ENCODE results near the gene TARS1.

Gene TARS1

GRCh38 chr5:33440482-33441240, at the start of gene TARS1:
TSS of gene TARS1 (plus strand) at chr5:33440965. CDS start at chr5:33441087, 122 bp downstream.
- DNase-seq, result peak; percentile 100

GRCh38 chr5:33398501-33398900, 42.3 kb upstream of the TARS1 start:
- no peak for DNase-seq

- no peak for DNase-seq
Observed at GRCh38 chr5:33400675-33401074, 40.1 kb upstream of the TARS1 start.

GRCh38 chr5:33401482-33402390, 39.0 kb upstream of the TARS1 start:
- no peak for DNase-seq

- DNase-seq, result no peak
Observed at GRCh38 chr5:33403187-33403586, 37.6 kb upstream of the TARS1 start.

GRCh38 chr5:33408816-33409215, 31.9 kb upstream of the TARS1 start:
- DNase-seq, result no peak

- DNase-seq, result no peak
Observed at GRCh38 chr5:33409435-33410170, 31.2 kb upstream of the TARS1 start.

GRCh38 chr5:33410221-33410620, 30.5 kb upstream of the TARS1 start:
- DNase-seq, result no peak

GRCh38 chr5:33411498-33411897, 29.3 kb upstream of the TARS1 start:
- DNase-seq, result no peak

- no peak for DNase-seq
Observed at GRCh38 chr5:33415811-33416354, 24.9 kb upstream of the TARS1 start.

GRCh38 chr5:33417632-33418031, 23.1 kb upstream of the TARS1 start:
- no peak for DNase-seq

GRCh38 chr5:33420946-33421345, 19.8 kb upstream of the TARS1 start:
- no peak for DNase-seq

GRCh38 chr5:33422191-33422590, 18.6 kb upstream of the TARS1 start:
- DNase-seq, result no peak

- peak; percentile 11 for DNase-seq
Observed at GRCh38 chr5:33423018-33423630, 17.6 kb upstream of the TARS1 start.

- DNase-seq, result no peak
Observed at GRCh38 chr5:33425314-33425713, 15.5 kb upstream of the TARS1 start.

GRCh38 chr5:33430983-33431382, 9.8 kb upstream of the TARS1 start:
- DNase-seq, result no peak

GRCh38 chr5:33432656-33433055, 8.1 kb upstream of the TARS1 start:
- no peak for DNase-seq

- DNase-seq, result no peak
Observed at GRCh38 chr5:33433303-33434240, 7.2 kb upstream of the TARS1 start.

- DNase-seq, result peak; percentile 68
Observed at GRCh38 chr5:33435893-33436490, 4.8 kb upstream of the TARS1 start.

GRCh38 chr5:33438996-33439395, 1.8 kb upstream of the TARS1 start:
- no peak for DNase-seq

- DNase-seq, result peak; percentile 83
Observed at GRCh38 chr5:33439905-33440481, 772 bp upstream of the TARS1 start.

Measured in NCI-H2081 treated with DMSO at 0.1 percent for 48 hours (cell line).